HepG2 (cell line): ENCODE results near the gene MAP3K14. TPM values are rescaled to one million over a fixed set of nuclear protein-coding genes. Genes with fewer than 3 reads are reported as not detected.

Source experiments
- ELF1 ChIP-seq: sonication (generic); formaldehyde crosslinking; IDR thresholded peaks from 2 replicates; pipeline ENCODE4 v1.4.0; 2020; ENCODE audit warnings: missing genetic modification reagents
- HDAC2 ChIP-seq: sonication (generic); formaldehyde crosslinking; IDR thresholded peaks from 2 replicates; pipeline ENCODE4 v1.4.0; 2020; ENCODE audit warnings: missing genetic modification reagents
- JUND ChIP-seq: sonication (generic); formaldehyde crosslinking; IDR thresholded peaks from 2 replicates; pipeline ENCODE4 v1.8.0; 2022; ENCODE audit warnings: mild to moderate bottlenecking, missing genetic modification reagents
- KLF15 ChIP-seq: sonication (generic); formaldehyde crosslinking; IDR thresholded peaks from 2 replicates; pipeline ENCODE4 v1.8.1; 2023; ENCODE audit warnings: borderline replicate concordance, mild to moderate bottlenecking, inconsistent platforms, missing genetic modification reagents, mixed read lengths
- NFYC ChIP-seq: IDR thresholded peaks from 2 replicates; pipeline ENCODE4 v1.6.1; 2016; ENCODE audit warnings: missing genetic modification reagents, missing compliant biosample characterization
- PRDM10 ChIP-seq: sonication (generic); formaldehyde crosslinking; IDR thresholded peaks from 2 replicates; pipeline ENCODE4 v1.4.0; 2020; ENCODE audit warnings: low read depth, missing genetic modification reagents
- RCOR2 ChIP-seq: IDR thresholded peaks from 2 replicates; pipeline ENCODE4 v1.6.1; 2016; ENCODE audit warnings: missing biosample characterization, missing genetic modification reagents
- RXRA ChIP-seq: sonication (generic); formaldehyde crosslinking; IDR thresholded peaks from 2 replicates; pipeline ENCODE4 v1.5.1; 2020; ENCODE audit warnings: missing genetic modification reagents
- STAG1 ChIP-seq: sonication (generic); formaldehyde crosslinking; IDR thresholded peaks from 2 replicates; pipeline ENCODE4 v1.4.0; 2020; ENCODE audit warnings: missing genetic modification reagents
- THAP7 ChIP-seq: sonication (generic); formaldehyde crosslinking; IDR thresholded peaks from 2 replicates; pipeline ENCODE4 v1.8.1; 2023; ENCODE audit warnings: mild to moderate bottlenecking, missing genetic modification reagents
- THAP9 ChIP-seq: sonication (generic); formaldehyde crosslinking; IDR thresholded peaks from 2 replicates; pipeline ENCODE4; 2020; ENCODE audit warnings: missing genetic modification reagents, mild to moderate bottlenecking, borderline replicate concordance
- XRCC5 ChIP-seq: fragments of 200-400 bp; formaldehyde crosslinking; optimal IDR thresholded peaks from 2 replicates; pipeline ENCODE3; 2017; ENCODE audit warnings: mild to moderate bottlenecking, low read length
- ZBTB46 ChIP-seq: sonication (generic); formaldehyde crosslinking; IDR thresholded peaks from 2 replicates; pipeline ENCODE4 v1.4.0; 2020; ENCODE audit warnings: mild to moderate bottlenecking, missing genetic modification reagents, borderline replicate concordance
- ZFX ChIP-seq: sonication (generic); formaldehyde crosslinking; IDR thresholded peaks from 2 replicates; pipeline ENCODE4 v1.4.0; 2020; ENCODE audit warnings: mild to moderate bottlenecking, low read depth, missing genetic modification reagents, moderate library complexity
- ZNF501 ChIP-seq: sonication (generic); formaldehyde crosslinking; IDR thresholded peaks from 2 replicates; pipeline ENCODE4 v1.5.1; 2020; ENCODE audit warnings: mild to moderate bottlenecking, moderate library complexity, missing genetic modification reagents
- ZNF556 ChIP-seq: sonication (generic); formaldehyde crosslinking; IDR thresholded peaks from 2 replicates; pipeline ENCODE4 v1.4.0; 2020; ENCODE audit warnings: mild to moderate bottlenecking, missing genetic modification reagents, borderline replicate concordance
- ZNF576 ChIP-seq: sonication (generic); formaldehyde crosslinking; IDR thresholded peaks from 2 replicates; pipeline ENCODE4 v1.4.0; 2020; ENCODE audit warnings: mild to moderate bottlenecking, missing genetic modification reagents
- ZNF678 ChIP-seq: sonication (generic); formaldehyde crosslinking; IDR thresholded peaks from 2 replicates; pipeline ENCODE4 v1.4.0; 2020; ENCODE audit warnings: mild to moderate bottlenecking, missing genetic modification reagents
- ZNF782 ChIP-seq: sonication (generic); formaldehyde crosslinking; IDR thresholded peaks from 2 replicates; pipeline ENCODE4 v1.4.0; 2020; ENCODE audit warnings: missing genetic modification reagents, mild to moderate bottlenecking, borderline replicate concordance
- polyA plus RNA-seq, 8 experiments: library from polyadenylated mRNA; depleted of rRNA in 3 of 8; stranded (reverse) in 7 of 8; unstranded in 1 of 8; fragments of >200 nt; fragmentation: Illumina TruSeq in 4 of 8; extraction: Trizol in 4 of 8; gene quantifications; 2 replicates each; pipeline versions ENCODE4 v1.2.1 to v1.2.3, GENCODE V29; 2011 to 2016; ENCODE audit warnings: low read depth in 4 of 8, missing spikeins in 1 of 8, mixed read lengths in 1 of 8; ENCODE audit not compliant: insufficient read depth in 1 of 8
- total RNA-seq, 5 experiments: library from RNA; depleted of rRNA; stranded (reverse); fragments of >200 nt; fragmentation: Illumina TruSeq; extraction: Trizol; gene quantifications; 2 replicates each; pipeline ENCODE4 v1.2.3, GENCODE V29; 2016; ENCODE audit warnings: low read depth in 1 of 5

Gene MAP3K14
- total and polyA plus RNA-seq, 2 of the 13 experiments (the other 11 are each of a cell fraction or from before 2014, with no cell fraction given): 2.6 TPM

GRCh38 chr17:45311760-45312476, 4.9 kb downstream of the MAP3K14 start (continued):
- TF ChIP-seq NFYC (peak; percentile 31; the same call in 1 of the 2 replicates), THAP7 (no peak), RXRA (CRISPR knock-in tag) (peak; percentile 85), ZNF678 (CRISPR knock-in tag) (0 out of 2 replicates have a peak, but pooled peaks have one; percentile 30), ZNF576 (CRISPR knock-in tag) (no peak), STAG1 (0 out of 2 replicates have a peak, but pooled peaks have one; percentile 4), KLF15 (0 out of 2 replicates have a peak, but pooled peaks have one; percentile 32), ZFX (CRISPR knock-in tag) (peak; percentile 85), XRCC5 (peak; percentile 80), ZBTB46 (CRISPR knock-in tag) (no peak), ZNF782 (CRISPR knock-in tag) (no peak), RCOR2 (peak; percentile 62; the same call in 1 of the 2 replicates), JUND (CRISPR knock-in tag) (peak; percentile 87), THAP9 (peak; percentile 63), HDAC2 (CRISPR knock-in tag) (peak; percentile 82), PRDM10 (CRISPR knock-in tag) (peak; percentile 68; the same call in 1 of the 2 replicates), ZNF501 (CRISPR knock-in tag) (peak; percentile 78), ZNF556 (CRISPR knock-in tag) (no peak), ELF1 (CRISPR knock-in tag) (0 out of 2 replicates have a peak, but pooled peaks have one; percentile 13)
